GM23248 (cell line): ENCODE results near the gene KRTAP10-3. TPM values are rescaled to one million over a fixed set of nuclear protein-coding genes. Genes with fewer than 3 reads are reported as not detected.

Experiments
- DNase-seq: peaks from one replicate; pipeline ENCODE4 v3.0.0-alpha.2; 2015
- H2AFZ ChIP-seq: fragments of 200-600 bp; sonication (generic); 2 replicates; pipeline ENCODE4 v1.6.1; 2016; ENCODE audit warnings: antibody characterized with exemption
- H3F3A ChIP-seq: fragments of 200-600 bp; sonication (generic); 2 replicates; pipeline ENCODE4 v1.6.1; 2016; ENCODE audit warnings: mild to moderate bottlenecking, antibody characterized with exemption, mixed run types; ENCODE audit not compliant: insufficient read depth
- H3K27ac ChIP-seq: fragments of 200-600 bp; sonication (generic); 2 replicates; pipeline ENCODE4 v1.5.1; 2016; ENCODE audit warnings: mild to moderate bottlenecking
- H3K27me3 ChIP-seq: fragments of 200-600 bp; sonication (generic); replicated peaks from 2 replicates; pipeline ENCODE4 v1.6.1; 2016; ENCODE audit warnings: mild to moderate bottlenecking; ENCODE audit not compliant: insufficient read depth
- H3K36me3 ChIP-seq: fragments of 200-600 bp; sonication (generic); 2 replicates; pipeline ENCODE4 v1.6.1; 2016; ENCODE audit warnings: low read depth, mild to moderate bottlenecking
- H3K4me1 ChIP-seq: fragments of 200-600 bp; sonication (generic); 2 replicates; pipeline ENCODE4 v1.6.1; 2016; ENCODE audit warnings: mild to moderate bottlenecking; ENCODE audit not compliant: insufficient read depth
- H3K4me2 ChIP-seq: fragments of 200-600 bp; sonication (generic); one replicate; pipeline ENCODE4 v1.6.1; 2016; ENCODE audit warnings: mild to moderate bottlenecking; ENCODE audit not compliant: unreplicated experiment
- H3K4me3 ChIP-seq: fragments of 200-600 bp; sonication (generic); 2 replicates; pipeline ENCODE4 v1.5.1; 2016; ENCODE audit warnings: mild to moderate bottlenecking
- H3K79me2 ChIP-seq: fragments of 200-600 bp; sonication (generic); 2 replicates; pipeline ENCODE4 v1.6.1; 2016; ENCODE audit warnings: mild to moderate bottlenecking; ENCODE audit not compliant: insufficient read depth
- H3K9ac ChIP-seq: fragments of 200-600 bp; sonication (generic); 2 replicates; pipeline ENCODE4 v1.6.1; 2016; ENCODE audit warnings: mild to moderate bottlenecking
- H3K9me2 ChIP-seq: fragments of 200-600 bp; sonication (generic); 2 replicates; pipeline ENCODE4 v1.6.1; 2016; ENCODE audit warnings: mixed run types, mild to moderate bottlenecking, moderate library complexity; ENCODE audit not compliant: insufficient read depth
- H3K9me3 ChIP-seq: fragments of 200-600 bp; sonication (generic); one replicate; pipeline ENCODE4 v1.6.1; 2017; ENCODE audit warnings: low read depth
- H4K20me1 ChIP-seq: fragments of 200-600 bp; sonication (generic); 2 replicates; pipeline ENCODE4 v1.6.0; 2016; ENCODE audit not compliant: insufficient read depth
- EZH2 ChIP-seq: fragments of 200-600 bp; sonication (generic); IDR thresholded peaks from 2 replicates; pipeline ENCODE4 v1.6.1; 2018; ENCODE audit warnings: antibody characterized with exemption, mild to moderate bottlenecking; ENCODE audit not compliant: insufficient read depth, poor library complexity, severe bottlenecking
- EZH2phosphoT487 ChIP-seq: fragments of 200-600 bp; sonication (generic); IDR thresholded peaks from 2 replicates; pipeline ENCODE4 v1.6.1; 2018; ENCODE audit warnings: antibody characterized with exemption, moderate library complexity, mild to moderate bottlenecking, low read depth; ENCODE audit not compliant: insufficient read depth
- WGBS, 2 experiments: methylation state at CpG; one replicate each; pipeline ENCODE4 v1.1.6; 2015 to 2017; ENCODE audit warnings: low lambda C conversion rate in 2 of 2, low coverage in 1 of 2; ENCODE audit errors: missing lambda C conversion rate in 2 of 2; 5-methylcytosine and 5-hydroxymethylcytosine counted together
- in situ Hi-C: fragments of 300-500 bp; cut with MboI; formaldehyde crosslinking; loops from 2 replicates; pipeline ENCODE4 v1.15.0; 2020
- polyA plus RNA-seq: library from polyadenylated mRNA; unstranded; fragments of >200 nt; fragmentation: Nextera tagmentation; extraction: Ambion mirVana; gene quantifications from 2 replicates; pipeline ENCODE4 v1.2.1, GENCODE V29; 2016
- total RNA-seq: library from RNA; depleted of rRNA; stranded (reverse); fragments of >200 nt; shearing (Covaris generic); gene quantifications from 2 replicates; pipeline ENCODE4 v1.2.3, GENCODE V29; 2014

The KRTAP10-3 gene
- total and polyA plus RNA-seq, 2 experiments from 2014 or later, result not detected

DNA sequence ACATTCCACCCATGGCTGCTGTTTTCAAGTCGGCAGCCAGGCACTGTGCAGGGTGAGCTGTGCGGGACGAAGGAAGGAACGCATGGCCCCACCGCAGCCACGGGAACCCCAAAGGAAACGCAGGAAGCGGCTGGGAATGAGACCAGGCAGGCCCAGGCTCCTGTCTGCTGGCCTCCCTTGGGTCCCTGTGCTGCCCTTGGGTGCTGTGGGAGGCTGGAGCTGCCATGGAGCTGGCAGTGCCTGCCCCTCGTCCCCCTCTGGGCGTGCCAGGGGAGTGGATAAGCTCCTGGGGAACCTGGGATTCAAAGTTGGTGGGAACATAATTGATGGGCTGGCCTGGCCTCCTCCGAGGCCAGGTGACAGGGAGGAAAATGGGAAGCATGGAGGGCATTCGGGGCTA, 9.7 kb upstream of the KRTAP10-3 start:
- Histone ChIP-seq H3K4me3 (no peak overlapping the region), H3K9me2 (no peaks in the 10 kb centered on the region), H3K4me2 (no peak overlapping the region), H3K9me3 (no peaks in the 10 kb centered on the region), H3K27ac (no peak overlapping the region), H3F3A (no peaks in the 10 kb centered on the region), H2AFZ (no peak overlapping the region), H3K79me2 (no peaks in the 10 kb centered on the region), H3K27me3 (peaks cover 11% of the 10 kb centered on the region; the same call in 1 of the 2 replicates), H3K9ac (no peak overlapping the region), H4K20me1 (no peaks in the 10 kb centered on the region), H3K4me1 (no peaks in the 10 kb centered on the region), H3K36me3 (no peaks in the 10 kb centered on the region)
- WGBS, 2 experiments, result 34 to 37% methylated on average over 12 of the region's 12 CpGs
- TF ChIP-seq EZH2 (no peak), EZH2phosphoT487 (no peak)
- in situ Hi-C loops, result no loop called here
- DNase-seq, result no peak

DNA sequence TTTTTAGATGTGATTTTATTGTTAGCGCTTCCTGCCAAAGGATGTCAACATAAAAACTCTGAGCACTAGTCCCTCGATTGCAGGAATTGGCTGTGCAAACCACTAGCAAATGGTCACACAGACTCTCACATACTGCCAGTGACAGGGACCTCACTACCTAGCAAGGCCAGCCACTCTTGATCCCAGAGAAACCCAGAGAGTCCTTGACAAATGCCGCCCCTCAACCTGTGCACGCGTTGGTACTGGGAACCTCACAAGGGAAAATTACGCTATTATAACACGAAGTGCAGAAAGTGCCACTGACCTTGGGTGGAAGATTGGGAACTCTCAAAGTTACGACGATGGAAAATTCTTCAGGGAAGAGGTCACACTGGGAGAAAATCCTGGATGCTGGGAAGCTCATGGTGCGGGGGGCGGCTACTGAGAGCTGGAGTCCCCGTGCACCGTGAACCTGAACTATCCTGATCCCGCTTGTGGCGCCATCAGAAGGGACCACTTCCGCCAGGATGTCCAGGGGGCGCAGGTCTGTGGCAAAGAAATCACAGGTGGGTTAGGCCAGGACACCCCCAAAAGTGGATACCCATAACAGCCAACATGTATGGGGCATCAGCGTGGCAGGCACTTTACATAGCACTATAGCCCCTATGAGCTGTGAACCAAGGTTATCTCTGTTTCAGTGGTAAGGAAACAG, 9.0 kb upstream of the KRTAP10-3 start:
- Histone ChIP-seq H3K27me3 (peaks cover 9% of the 10 kb centered on the region; the same call in 1 of the 2 replicates), H3K4me2 (no peak overlapping the region), H3K36me3 (no peaks in the 10 kb centered on the region), H3K4me3 (no peak overlapping the region), H3K9me2 (no peaks in the 10 kb centered on the region), H3K27ac (no peak overlapping the region), H3K9ac (no peak overlapping the region), H3K4me1 (no peaks in the 10 kb centered on the region), H3F3A (no peaks in the 10 kb centered on the region), H2AFZ (no peak overlapping the region), H4K20me1 (no peaks in the 10 kb centered on the region), H3K9me3 (no peaks in the 10 kb centered on the region), H3K79me2 (no peaks in the 10 kb centered on the region)
- DNase-seq, result no peak
- TF ChIP-seq EZH2phosphoT487, result no peak
- TF ChIP-seq EZH2, result no peak
- in situ Hi-C loops, result no loop called here
- 65 to 67% methylated on average over 18 of the region's 18 CpGs for WGBS, 2 experiments

GRCh38 chr21:44566403-44566802, 7.8 kb upstream of the KRTAP10-3 start:
- H3K4me2 ChIP-seq, result no peak overlapping the region
- no peaks in the 10 kb centered on the region for H4K20me1 ChIP-seq
- H3F3A ChIP-seq, result no peaks in the 10 kb centered on the region
- no peaks in the 10 kb centered on the region for H3K9me3 ChIP-seq
- H3K27me3 ChIP-seq, result peaks cover 9% of the 10 kb centered on the region; the same call in 1 of the 2 replicates
- 0 to 3% methylated on average over 1 of the region's 1 CpG for WGBS, 2 experiments
- H3K36me3 ChIP-seq, result no peaks in the 10 kb centered on the region
- no peaks in the 10 kb centered on the region for H3K4me1 ChIP-seq
- no peaks in the 10 kb centered on the region for H3K9me2 ChIP-seq
- no peak for TF ChIP-seq EZH2
- no peak for TF ChIP-seq EZH2phosphoT487
- DNase-seq, result no peak
- no peak overlapping the region for H3K4me3 ChIP-seq
- no peaks in the 10 kb centered on the region for H3K79me2 ChIP-seq
- in situ Hi-C loops, result no loop called here
- no peak overlapping the region for H3K27ac ChIP-seq
- no peak overlapping the region for H2AFZ ChIP-seq
- no peak overlapping the region for H3K9ac ChIP-seq

DNA sequence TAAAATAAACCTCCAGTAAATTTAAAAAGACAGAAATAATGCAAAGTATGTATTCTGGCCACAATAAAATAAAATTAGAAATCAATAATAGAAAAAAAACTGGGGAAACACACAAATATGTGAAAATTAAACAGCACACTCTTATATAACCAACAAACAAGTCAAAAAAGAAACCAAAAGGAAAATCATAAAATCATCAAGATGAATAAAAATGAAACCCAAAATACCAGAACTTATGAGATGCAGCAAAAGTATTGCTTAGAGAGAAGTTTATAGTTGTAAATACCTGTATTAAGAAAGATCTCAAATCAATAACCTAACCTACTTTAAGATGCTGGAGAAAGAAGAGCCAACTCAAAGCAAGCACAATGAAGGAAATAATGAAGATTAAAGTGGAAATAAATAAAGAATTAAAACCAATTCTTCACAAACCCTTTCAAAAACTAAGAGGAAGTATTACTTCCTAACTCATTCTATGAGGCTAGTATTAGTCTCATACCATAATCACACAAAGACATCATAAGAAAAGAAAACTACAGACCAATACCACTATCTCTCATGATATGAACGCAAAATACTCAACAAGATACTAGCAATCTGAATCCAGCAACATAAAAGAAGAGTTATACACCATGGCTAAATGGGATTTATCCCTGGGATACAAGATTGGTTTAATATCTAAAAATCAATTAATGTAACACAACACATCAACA, 6.4 kb upstream of the KRTAP10-3 start:
- Histone ChIP-seq H3K9me2 (no peaks in the 10 kb centered on the region), H3K4me2 (no peak overlapping the region), H3K27ac (no peak overlapping the region), H3K27me3 (peaks cover 9% of the 10 kb centered on the region; the same call in 1 of the 2 replicates), H3K79me2 (no peaks in the 10 kb centered on the region), H3K9me3 (no peaks in the 10 kb centered on the region), H3K9ac (no peak overlapping the region), H4K20me1 (no peaks in the 10 kb centered on the region), H3K4me3 (no peak overlapping the region), H3K4me1 (no peaks in the 10 kb centered on the region), H3F3A (no peaks in the 10 kb centered on the region), H2AFZ (no peak overlapping the region), H3K36me3 (no peaks in the 10 kb centered on the region)
- TF ChIP-seq EZH2phosphoT487 (no peak), EZH2 (no peak)
- 0% methylated on average over 1 of the region's 1 CpG for WGBS, 2 experiments
- in situ Hi-C loops, result no loop called here
- DNase-seq, result no peak
